K562 (cell line): Measurements from ENCODE around the gene KAZN. TPM values are rescaled to one million over a fixed set of nuclear protein-coding genes. Genes with fewer than 3 reads are reported as not detected.
A peak's percentile ranks its signal among the peaks of the same experiment; 100 is the strongest.

Source experiments
- BMI1 ChIP-seq: fragments of 150-350 bp; IDR thresholded peaks from 2 replicates; pipeline ENCODE4 v1.6.1; 2014; ENCODE audit warnings: low read length
- CHCHD3 ChIP-seq: fragments of 250-450 bp; sonication (Bioruptor Pico); IDR thresholded peaks from 2 replicates; pipeline ENCODE4 v2.1.2; 2022; ENCODE audit warnings: mild to moderate bottlenecking
- ELF4 ChIP-seq: fragments of 450-650 bp; formaldehyde crosslinking; IDR thresholded peaks from 2 replicates; pipeline ENCODE4 v1.4.0; 2022; ENCODE audit warnings: missing genetic modification characterization
- OTX1 ChIP-seq: fragments of 450-650 bp; formaldehyde crosslinking; IDR thresholded peaks from 2 replicates; pipeline ENCODE4 v1.4.0; 2022; ENCODE audit warnings: mild to moderate bottlenecking
- SMARCB1 ChIP-seq: IDR thresholded peaks from 2 replicates; pipeline ENCODE4 v1.6.1; 2011; ENCODE audit warnings: improper control_type of control experiment, low read depth; ENCODE audit not compliant: insufficient read length
- SREBF1 ChIP-seq: fragments of 150-350 bp; IDR thresholded peaks from 2 replicates; pipeline ENCODE4 v1.6.1; 2014; ENCODE audit warnings: antibody characterized with exemption, low read depth, low read length, borderline replicate concordance
- ZNF175 ChIP-seq: fragments of 200-800 bp; sonication (Bioruptor generic); IDR thresholded peaks from 2 replicates; pipeline ENCODE4 v1.6.1; 2016; ENCODE audit warnings: low read depth, mild to moderate bottlenecking, missing genetic modification characterization, missing compliant biosample characterization
- ZNF699 ChIP-seq: fragments of 250-450 bp; sonication (Bioruptor Pico); IDR thresholded peaks from 2 replicates; pipeline ENCODE4 v1.8.0; 2021; ENCODE audit warnings: mild to moderate bottlenecking, moderate library complexity; ENCODE audit not compliant: insufficient replicate concordance
- polyA plus RNA-seq, 8 experiments: library from polyadenylated mRNA; depleted of rRNA in 4 of 8; stranded (reverse) in 5 of 8; unstranded in 3 of 8; fragments of >200 nt; fragmentation: Nextera tagmentation in 2 of 8; fragmentation: Illumina TruSeq in 1 of 8; extraction: Ambion mirVana in 2 of 8; extraction: Trizol in 1 of 8; gene quantifications; 2 replicates each; pipeline versions ENCODE4 v1.2.1 to v1.2.3, GENCODE V29; 2011 to 2014; ENCODE audit warnings: inconsistent platforms in 1 of 8, missing spikeins in 1 of 8
- total RNA-seq, 7 experiments: library from RNA; depleted of rRNA in 6 of 7; stranded (reverse); fragments of >200 nt in 6 of 7; fragmentation: Illumina TruSeq in 2 of 7; extraction: Trizol in 2 of 7; gene quantifications; 2 replicates each; pipeline versions ENCODE4 v1.2.1 to v1.2.3, GENCODE V29; 2011 to 2021; ENCODE audit warnings: low replicate concordance in 1 of 7
- TF ChIP-seq, protein P1 (sequence below): fragments of 250-450 bp; sonication (Bioruptor Pico); IDR thresholded peaks from 2 replicates; pipeline ENCODE4 v1.5.0; 2020; ENCODE audit warnings: mild to moderate bottlenecking, borderline replicate concordance
- TF ChIP-seq, protein P2 (sequence below), 2 experiments: fragments of 250-450 bp in 1 of 2; fragments of 450-650 bp in 1 of 2; sonication (Bioruptor Pico) in 1 of 2; IDR thresholded peaks; 2 replicates each; pipeline versions ENCODE4 v1.6.1 to v1.8.0; 2016 to 2021; ENCODE audit warnings: mild to moderate bottlenecking in 2 of 2, moderate library complexity in 2 of 2, missing compliant biosample characterization in 1 of 2, missing genetic modification characterization in 1 of 2
- TF ChIP-seq, protein P3 (sequence below): fragments of 450-650 bp; IDR thresholded peaks from 2 replicates; pipeline ENCODE4 v1.7.0; 2016; ENCODE audit warnings: borderline replicate concordance
- TF ChIP-seq, protein P4 (sequence below): fragments of 250-450 bp; sonication (Bioruptor Pico); IDR thresholded peaks from 2 replicates; pipeline ENCODE4 v1.4.0; 2020; ENCODE audit warnings: mild to moderate bottlenecking, moderate library complexity
- TF ChIP-seq, protein P5 (sequence below): sonication (generic); formaldehyde crosslinking; IDR thresholded peaks from 2 replicates; pipeline ENCODE4 v1.8.1; 2023; ENCODE audit warnings: mild to moderate bottlenecking, missing genetic modification reagents

Gene KAZN
- total and polyA plus RNA-seq, 9 of the 15 experiments (the other 6 are each of a cell fraction or from before 2014, with no cell fraction given) = 2.1 to 21.6 (median 5.4) TPM

DNA sequence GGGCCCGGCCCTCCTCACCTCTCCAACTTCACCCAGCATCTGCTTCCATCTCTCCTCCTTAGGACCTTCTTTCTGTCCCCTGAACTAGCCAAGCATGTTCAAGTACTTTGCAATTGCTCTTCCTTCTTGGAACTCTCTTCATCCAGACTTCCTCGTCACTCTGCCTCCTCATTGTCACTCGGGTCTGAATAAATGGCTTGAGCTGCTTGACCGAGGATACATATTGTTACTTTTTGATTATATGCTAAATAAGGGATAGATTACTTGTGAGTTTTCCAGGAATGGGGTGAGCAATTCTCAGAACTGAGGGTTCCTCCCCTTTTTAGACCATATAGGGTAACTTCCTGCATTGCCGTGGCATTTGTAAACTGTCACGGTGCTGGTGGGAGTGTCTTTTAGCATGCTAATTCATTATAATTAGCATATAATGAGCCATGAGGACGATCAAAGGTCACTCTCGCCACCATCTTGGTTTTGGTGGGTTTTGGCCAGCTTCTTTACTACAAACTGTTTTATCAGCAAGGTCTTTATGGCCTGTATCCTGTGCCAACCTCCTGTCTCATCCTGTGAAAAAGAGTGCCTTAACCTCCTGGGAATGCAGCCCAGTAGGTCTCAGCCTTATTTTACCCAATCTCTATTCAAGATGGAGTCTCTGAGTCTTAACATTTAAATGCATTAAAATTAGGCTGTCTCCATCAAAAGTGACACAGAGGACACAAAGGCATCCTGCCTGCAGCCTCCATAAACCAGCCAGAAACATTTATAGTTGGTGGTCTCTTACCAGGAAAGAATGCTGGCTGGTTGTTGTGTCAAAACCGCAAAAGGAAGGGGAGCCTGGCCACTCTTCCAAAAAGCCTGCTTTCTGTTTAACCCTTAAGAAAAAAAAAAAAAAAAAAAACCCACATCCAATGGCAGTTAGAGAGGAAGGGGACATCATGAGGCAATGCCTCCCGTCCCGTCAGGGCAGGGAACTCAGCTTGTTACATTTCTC lies 179.3 kb downstream of the KAZN start (continued):
- TF ChIP-seq ZNF699 = no peak
- TF ChIP-seq, protein P1, sequence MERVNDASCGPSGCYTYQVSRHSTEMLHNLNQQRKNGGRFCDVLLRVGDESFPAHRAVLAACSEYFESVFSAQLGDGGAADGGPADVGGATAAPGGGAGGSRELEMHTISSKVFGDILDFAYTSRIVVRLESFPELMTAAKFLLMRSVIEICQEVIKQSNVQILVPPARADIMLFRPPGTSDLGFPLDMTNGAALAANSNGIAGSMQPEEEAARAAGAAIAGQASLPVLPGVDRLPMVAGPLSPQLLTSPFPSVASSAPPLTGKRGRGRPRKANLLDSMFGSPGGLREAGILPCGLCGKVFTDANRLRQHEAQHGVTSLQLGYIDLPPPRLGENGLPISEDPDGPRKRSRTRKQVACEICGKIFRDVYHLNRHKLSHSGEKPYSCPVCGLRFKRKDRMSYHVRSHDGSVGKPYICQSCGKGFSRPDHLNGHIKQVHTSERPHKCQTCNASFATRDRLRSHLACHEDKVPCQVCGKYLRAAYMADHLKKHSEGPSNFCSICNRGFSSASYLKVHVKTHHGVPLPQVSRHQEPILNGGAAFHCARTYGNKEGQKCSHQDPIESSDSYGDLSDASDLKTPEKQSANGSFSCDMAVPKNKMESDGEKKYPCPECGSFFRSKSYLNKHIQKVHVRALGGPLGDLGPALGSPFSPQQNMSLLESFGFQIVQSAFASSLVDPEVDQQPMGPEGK (CRISPR knock-in tag) = peak; percentile 65; the same call in 1 of the 2 replicates
- peak; percentile 85 for TF ChIP-seq OTX1 (CRISPR knock-in tag)
- TF ChIP-seq, protein P2, sequence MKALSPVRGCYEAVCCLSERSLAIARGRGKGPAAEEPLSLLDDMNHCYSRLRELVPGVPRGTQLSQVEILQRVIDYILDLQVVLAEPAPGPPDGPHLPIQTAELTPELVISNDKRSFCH (CRISPR knock-in tag; IDR thresholded peaks at IDR 0.05) = peak; percentile 64
- TF ChIP-seq, protein P2 (tag; IDR thresholded peaks at IDR 0.05) = peak; percentile 98
- TF ChIP-seq BMI1 = no peak
- TF ChIP-seq, protein P3, sequence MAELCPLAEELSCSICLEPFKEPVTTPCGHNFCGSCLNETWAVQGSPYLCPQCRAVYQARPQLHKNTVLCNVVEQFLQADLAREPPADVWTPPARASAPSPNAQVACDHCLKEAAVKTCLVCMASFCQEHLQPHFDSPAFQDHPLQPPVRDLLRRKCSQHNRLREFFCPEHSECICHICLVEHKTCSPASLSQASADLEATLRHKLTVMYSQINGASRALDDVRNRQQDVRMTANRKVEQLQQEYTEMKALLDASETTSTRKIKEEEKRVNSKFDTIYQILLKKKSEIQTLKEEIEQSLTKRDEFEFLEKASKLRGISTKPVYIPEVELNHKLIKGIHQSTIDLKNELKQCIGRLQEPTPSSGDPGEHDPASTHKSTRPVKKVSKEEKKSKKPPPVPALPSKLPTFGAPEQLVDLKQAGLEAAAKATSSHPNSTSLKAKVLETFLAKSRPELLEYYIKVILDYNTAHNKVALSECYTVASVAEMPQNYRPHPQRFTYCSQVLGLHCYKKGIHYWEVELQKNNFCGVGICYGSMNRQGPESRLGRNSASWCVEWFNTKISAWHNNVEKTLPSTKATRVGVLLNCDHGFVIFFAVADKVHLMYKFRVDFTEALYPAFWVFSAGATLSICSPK = no peak
- TF ChIP-seq, protein P4, sequence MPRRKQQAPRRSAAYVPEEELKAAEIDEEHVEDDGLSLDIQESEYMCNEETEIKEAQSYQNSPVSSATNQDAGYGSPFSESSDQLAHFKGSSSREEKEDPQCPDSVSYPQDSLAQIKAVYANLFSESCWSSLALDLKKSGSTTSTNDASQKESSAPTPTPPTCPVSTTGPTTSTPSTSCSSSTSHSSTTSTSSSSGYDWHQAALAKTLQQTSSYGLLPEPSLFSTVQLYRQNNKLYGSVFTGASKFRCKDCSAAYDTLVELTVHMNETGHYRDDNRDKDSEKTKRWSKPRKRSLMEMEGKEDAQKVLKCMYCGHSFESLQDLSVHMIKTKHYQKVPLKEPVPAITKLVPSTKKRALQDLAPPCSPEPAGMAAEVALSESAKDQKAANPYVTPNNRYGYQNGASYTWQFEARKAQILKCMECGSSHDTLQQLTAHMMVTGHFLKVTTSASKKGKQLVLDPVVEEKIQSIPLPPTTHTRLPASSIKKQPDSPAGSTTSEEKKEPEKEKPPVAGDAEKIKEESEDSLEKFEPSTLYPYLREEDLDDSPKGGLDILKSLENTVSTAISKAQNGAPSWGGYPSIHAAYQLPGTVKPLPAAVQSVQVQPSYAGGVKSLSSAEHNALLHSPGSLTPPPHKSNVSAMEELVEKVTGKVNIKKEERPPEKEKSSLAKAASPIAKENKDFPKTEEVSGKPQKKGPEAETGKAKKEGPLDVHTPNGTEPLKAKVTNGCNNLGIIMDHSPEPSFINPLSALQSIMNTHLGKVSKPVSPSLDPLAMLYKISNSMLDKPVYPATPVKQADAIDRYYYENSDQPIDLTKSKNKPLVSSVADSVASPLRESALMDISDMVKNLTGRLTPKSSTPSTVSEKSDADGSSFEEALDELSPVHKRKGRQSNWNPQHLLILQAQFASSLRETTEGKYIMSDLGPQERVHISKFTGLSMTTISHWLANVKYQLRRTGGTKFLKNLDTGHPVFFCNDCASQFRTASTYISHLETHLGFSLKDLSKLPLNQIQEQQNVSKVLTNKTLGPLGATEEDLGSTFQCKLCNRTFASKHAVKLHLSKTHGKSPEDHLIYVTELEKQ (CRISPR knock-in tag) = peak; percentile 65; the same call in 1 of the 2 replicates
- TF ChIP-seq CHCHD3 (CRISPR knock-in tag) = peak; percentile 58; the same call in 1 of the 2 replicates
- TF ChIP-seq SMARCB1 = no peak
- TF ChIP-seq, protein P5, sequence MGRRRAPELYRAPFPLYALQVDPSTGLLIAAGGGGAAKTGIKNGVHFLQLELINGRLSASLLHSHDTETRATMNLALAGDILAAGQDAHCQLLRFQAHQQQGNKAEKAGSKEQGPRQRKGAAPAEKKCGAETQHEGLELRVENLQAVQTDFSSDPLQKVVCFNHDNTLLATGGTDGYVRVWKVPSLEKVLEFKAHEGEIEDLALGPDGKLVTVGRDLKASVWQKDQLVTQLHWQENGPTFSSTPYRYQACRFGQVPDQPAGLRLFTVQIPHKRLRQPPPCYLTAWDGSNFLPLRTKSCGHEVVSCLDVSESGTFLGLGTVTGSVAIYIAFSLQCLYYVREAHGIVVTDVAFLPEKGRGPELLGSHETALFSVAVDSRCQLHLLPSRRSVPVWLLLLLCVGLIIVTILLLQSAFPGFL = no peak
- TF ChIP-seq ZNF175 (CRISPR knock-in tag) = peak; percentile 98
- TF ChIP-seq SREBF1 = no peak
- 0 out of 2 replicates have a peak, but pooled peaks have one; percentile 48 for TF ChIP-seq ELF4 (CRISPR knock-in tag)
